Calu3 (cell line): ENCODE measurements around the gene PRL. TPM values are rescaled to one million over a fixed set of nuclear protein-coding genes. Genes with fewer than 3 reads are reported as not detected.

Source experiments
- BruUV-seq: library from RNA; stranded (reverse); fragments of 400-500 nt; replicated peaks from 2 replicates; lab custom pipeline; 2021; lab: Mats Ljungman, UMichigan
- CTCF ChIA-PET: fragments of 300-600 bp; sonication (Branson Sonifier 250); formaldehyde crosslinking; loops from one replicate; lab custom pipeline; 2022; ENCODE audit warnings: antibody characterized with exemption; lab: Charles Lee
- DNase-seq: peaks from one replicate; pipeline ENCODE4 v3.0.0; 2022
- H3K27ac Mint-ChIP-seq: one replicate; pipeline ENCODE4 v1.8.0; 2022; ENCODE audit warnings: mixed read lengths; ENCODE audit not compliant: unreplicated experiment
- H3K27me3 Mint-ChIP-seq: one replicate; pipeline ENCODE4 v1.8.0; 2022; ENCODE audit warnings: mixed read lengths; ENCODE audit not compliant: unreplicated experiment
- H3K36me3 Mint-ChIP-seq: one replicate; pipeline ENCODE4 v1.8.0; 2022; ENCODE audit warnings: mild to moderate bottlenecking, moderate library complexity, mixed read lengths; ENCODE audit not compliant: insufficient read depth, unreplicated experiment
- H3K4me1 Mint-ChIP-seq: one replicate; pipeline ENCODE4 v1.8.0; 2022; ENCODE audit warnings: mild to moderate bottlenecking, low read depth, mixed read lengths; ENCODE audit not compliant: unreplicated experiment
- H3K4me3 Mint-ChIP-seq: one replicate; pipeline ENCODE4 v1.8.0; 2022; ENCODE audit warnings: mild to moderate bottlenecking, low read depth, moderate library complexity, mixed read lengths; ENCODE audit not compliant: unreplicated experiment
- H3K9me3 Mint-ChIP-seq: one replicate; pipeline ENCODE4 v1.8.0; 2022; ENCODE audit warnings: low read depth, mixed read lengths; ENCODE audit not compliant: unreplicated experiment
- intact Hi-C: fragments of 100-400 bp; cut with micrococcal nuclease; formaldehyde crosslinking; loops from one replicate; pipeline ENCODE4 v1.10.0; 2022; ENCODE audit not compliant: unreplicated experiment
- total RNA-seq: library from RNA; stranded (reverse); gene quantifications from 2 replicates; pipeline ENCODE4 v1.2.3, GENCODE V29; 2022
- TF ChIP-seq, protein P1 (sequence below): fragments of 200-600 bp; IDR thresholded peaks from one replicate; pipeline ENCODE4 v1.8.0; 2022; ENCODE audit warnings: antibody characterized with exemption; ENCODE audit not compliant: unreplicated experiment

Gene PRL
- total RNA-seq, 1 experiment from 2014 or later = not detected

DNA sequence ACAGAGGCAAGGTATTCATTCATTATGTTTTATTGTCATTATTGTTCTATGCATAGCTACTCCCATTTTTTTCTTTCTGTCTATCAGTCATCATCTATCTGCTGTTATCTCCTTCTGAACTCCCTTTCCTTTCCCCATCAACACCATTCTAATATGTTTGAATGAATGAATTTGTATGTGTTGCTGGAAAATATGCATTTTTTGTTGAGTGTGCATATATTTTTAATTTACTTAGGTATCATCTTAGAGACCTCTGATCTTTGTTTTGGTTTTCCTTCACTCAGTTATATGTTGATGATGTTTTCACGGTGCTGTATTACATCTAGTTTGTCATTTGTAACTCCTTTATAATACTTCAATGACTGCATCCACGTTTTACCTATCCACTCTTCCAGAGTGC, 12.1 kb upstream of the PRL start:
- DNase-seq = no peak
- CTCF ChIA-PET = no interaction called here
- TF ChIP-seq, protein P1, sequence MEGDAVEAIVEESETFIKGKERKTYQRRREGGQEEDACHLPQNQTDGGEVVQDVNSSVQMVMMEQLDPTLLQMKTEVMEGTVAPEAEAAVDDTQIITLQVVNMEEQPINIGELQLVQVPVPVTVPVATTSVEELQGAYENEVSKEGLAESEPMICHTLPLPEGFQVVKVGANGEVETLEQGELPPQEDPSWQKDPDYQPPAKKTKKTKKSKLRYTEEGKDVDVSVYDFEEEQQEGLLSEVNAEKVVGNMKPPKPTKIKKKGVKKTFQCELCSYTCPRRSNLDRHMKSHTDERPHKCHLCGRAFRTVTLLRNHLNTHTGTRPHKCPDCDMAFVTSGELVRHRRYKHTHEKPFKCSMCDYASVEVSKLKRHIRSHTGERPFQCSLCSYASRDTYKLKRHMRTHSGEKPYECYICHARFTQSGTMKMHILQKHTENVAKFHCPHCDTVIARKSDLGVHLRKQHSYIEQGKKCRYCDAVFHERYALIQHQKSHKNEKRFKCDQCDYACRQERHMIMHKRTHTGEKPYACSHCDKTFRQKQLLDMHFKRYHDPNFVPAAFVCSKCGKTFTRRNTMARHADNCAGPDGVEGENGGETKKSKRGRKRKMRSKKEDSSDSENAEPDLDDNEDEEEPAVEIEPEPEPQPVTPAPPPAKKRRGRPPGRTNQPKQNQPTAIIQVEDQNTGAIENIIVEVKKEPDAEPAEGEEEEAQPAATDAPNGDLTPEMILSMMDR = no peak
- no TSS peak for BruUV-seq
- intact Hi-C loops = no loop called here
- H3K36me3 Mint-ChIP-seq = no peaks in the 10 kb centered on the region
- no peaks in the 10 kb centered on the region for H3K27me3 Mint-ChIP-seq
- no peak overlapping the region for H3K4me3 Mint-ChIP-seq
- H3K27ac Mint-ChIP-seq = no peak overlapping the region
- H3K4me1 Mint-ChIP-seq = no peaks in the 10 kb centered on the region
- peaks cover 19% of the 10 kb centered on the region for H3K9me3 Mint-ChIP-seq

DNA sequence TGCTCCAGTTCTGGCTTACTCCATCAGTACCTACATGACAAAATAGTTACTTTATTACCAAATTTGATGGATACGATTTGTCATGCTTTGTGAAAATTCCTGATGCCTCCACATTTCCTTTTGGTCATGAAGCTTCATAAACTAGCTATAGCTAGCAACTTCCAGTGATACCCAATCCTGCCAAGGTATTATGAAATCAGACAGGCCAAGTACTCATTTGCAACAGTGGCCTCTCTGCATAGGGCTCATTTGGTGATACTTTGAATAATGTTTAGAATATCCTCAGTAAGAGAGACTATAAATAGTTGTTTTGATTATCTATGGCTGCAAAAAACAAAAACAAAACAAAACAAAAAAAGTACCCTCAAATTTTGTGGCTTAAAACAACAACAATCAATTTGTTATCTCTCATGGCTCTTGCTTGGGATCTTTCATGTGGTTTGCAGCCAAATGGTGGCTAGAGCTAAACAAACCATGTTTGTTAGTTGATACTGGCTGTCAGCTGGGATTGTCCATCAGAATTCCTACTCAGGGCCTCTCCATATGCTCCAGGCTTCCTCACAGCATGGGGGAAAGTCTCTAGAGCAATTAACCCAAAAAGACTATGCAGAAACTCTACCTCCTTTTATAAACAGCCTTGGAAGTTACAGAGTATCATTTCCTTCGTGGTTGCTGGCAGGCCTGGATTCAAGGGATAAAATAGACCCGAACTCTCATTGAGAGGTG, 10.1 kb upstream of the PRL start:
- Mint-ChIP-seq H3K4me3 (no peak overlapping the region), H3K36me3 (no peaks in the 10 kb centered on the region), H3K27me3 (no peaks in the 10 kb centered on the region), H3K9me3 (peaks cover 18% of the 10 kb centered on the region), H3K4me1 (no peaks in the 10 kb centered on the region), H3K27ac (no peak overlapping the region)
- intact Hi-C loops = no loop called here
- CTCF ChIA-PET = no interaction called here
- BruUV-seq = no TSS peak
- TF ChIP-seq, protein P1 = no peak
- no peak for DNase-seq

DNA sequence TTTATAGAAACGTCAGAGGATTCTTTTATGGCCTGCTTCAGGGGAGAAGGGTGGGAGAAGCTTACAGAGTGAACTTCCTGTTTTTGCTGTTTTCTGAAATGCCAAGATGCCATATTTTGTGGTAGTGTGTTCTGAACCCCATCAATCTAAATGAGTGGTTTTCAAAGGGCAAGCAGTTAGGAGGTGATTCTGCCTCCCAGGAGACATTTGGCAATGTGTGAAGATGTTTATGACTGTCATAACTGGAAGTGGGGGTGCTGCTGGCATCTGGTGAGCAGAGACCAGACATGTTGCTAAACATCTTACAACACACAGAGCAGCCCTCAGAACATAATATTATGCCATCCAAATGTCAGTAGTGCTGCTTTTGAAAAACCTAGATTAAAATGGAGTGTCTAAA, 6.0 kb upstream of the PRL start:
- CTCF ChIA-PET = no interaction called here
- TF ChIP-seq, protein P1 = no peak
- H3K27me3 Mint-ChIP-seq = no peaks in the 10 kb centered on the region
- H3K36me3 Mint-ChIP-seq = no peaks in the 10 kb centered on the region
- H3K4me3 Mint-ChIP-seq = no peak overlapping the region
- peaks cover 3% of the 10 kb centered on the region for H3K9me3 Mint-ChIP-seq
- H3K4me1 Mint-ChIP-seq = no peaks in the 10 kb centered on the region
- intact Hi-C loops = no loop called here
- H3K27ac Mint-ChIP-seq = no peak overlapping the region
- DNase-seq = no peak
- BruUV-seq = no TSS peak

DNA sequence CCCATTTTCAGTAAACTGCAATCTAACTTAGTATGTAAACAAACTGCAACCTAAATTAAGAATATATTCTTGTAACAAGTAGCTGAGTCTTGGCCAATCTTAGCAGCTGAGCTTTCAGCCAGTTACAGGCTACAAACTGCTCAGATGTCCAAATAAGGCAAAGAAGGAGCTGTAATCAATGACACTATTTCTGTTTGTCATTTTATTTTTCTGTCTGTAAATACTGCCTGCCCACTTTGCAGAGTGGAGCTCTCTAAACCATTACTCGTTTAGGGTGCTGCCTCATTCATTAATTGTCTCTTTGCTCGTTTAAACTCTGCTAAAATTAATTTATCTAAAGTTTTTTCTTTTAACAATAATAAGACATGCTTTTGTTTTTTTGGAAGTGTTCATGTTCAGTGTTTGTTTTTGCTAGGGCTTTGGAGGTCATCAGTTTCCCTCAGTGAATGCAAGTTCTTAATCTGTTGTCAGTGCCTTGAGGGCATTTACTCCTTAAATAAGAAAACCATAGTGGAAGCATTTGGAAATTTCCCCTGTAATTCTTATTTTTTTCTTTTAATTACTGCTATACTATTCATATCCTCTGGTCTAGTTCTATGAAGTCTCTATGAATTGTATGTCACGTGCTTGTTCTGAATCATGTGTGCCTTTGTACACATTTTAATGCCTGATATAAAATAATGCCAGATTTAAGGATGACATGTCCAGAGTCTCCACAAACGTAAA, 3.6 kb upstream of the PRL start:
- H3K27me3 Mint-ChIP-seq = no peaks in the 10 kb centered on the region
- no peak for DNase-seq
- no peaks in the 10 kb centered on the region for H3K36me3 Mint-ChIP-seq
- intact Hi-C loops = no loop called here
- no TSS peak for BruUV-seq
- TF ChIP-seq, protein P1 = no peak
- H3K9me3 Mint-ChIP-seq = peaks cover 3% of the 10 kb centered on the region
- CTCF ChIA-PET = no interaction called here
- H3K4me1 Mint-ChIP-seq = no peaks in the 10 kb centered on the region
- no peak overlapping the region for H3K4me3 Mint-ChIP-seq
- H3K27ac Mint-ChIP-seq = no peak overlapping the region
